ENCODE data around the gene COBLL1.

COBLL1 gene

GRCh38 chr2:164661349-164661748 is 180.3 kb downstream of the COBLL1 start:
- TF ChIP-seq RAD21 (IDR thresholded peaks at IDR 0.05; ENCODE audit: low read depth) (no peak), EP300 (IDR thresholded peaks at IDR 0.05; ENCODE audit: borderline replicate concordance) (no peak), ZBTB7A (IDR thresholded peaks at IDR 0.05; ENCODE audit: low read depth) (no peak), NFIC (IDR thresholded peaks at IDR 0.05) (no peak), CREB1 (IDR thresholded peaks at IDR 0.05; ENCODE audit: low read depth) (no peak), EGR1 (IDR thresholded peaks at IDR 0.05) (no peak), MAX (IDR thresholded peaks at IDR 0.05) (no peak), TAF1 (IDR thresholded peaks at IDR 0.05; ENCODE audit: low read depth) (no peak), REST (IDR thresholded peaks at IDR 0.05; ENCODE audit: low read depth) (no peak), TEAD4 (IDR thresholded peaks at IDR 0.05) (no peak), YY1 (IDR thresholded peaks at IDR 0.05; ENCODE audit: low read depth) (no peak), CEBPB (IDR thresholded peaks at IDR 0.05) (no peak), FOXM1 (IDR thresholded peaks at IDR 0.05; ENCODE audit: borderline replicate concordance, low read depth) (no peak)

- TF ChIP-seq USF1 (IDR thresholded peaks at IDR 0.05), result no peak
- no peak for TF ChIP-seq NFIC (IDR thresholded peaks at IDR 0.05)
- no peak for TF ChIP-seq CREB1 (IDR thresholded peaks at IDR 0.05; ENCODE audit: low read depth)
- TF ChIP-seq REST (IDR thresholded peaks at IDR 0.05; ENCODE audit: low read depth), result no peak
- TF ChIP-seq ZBTB7A (IDR thresholded peaks at IDR 0.05; ENCODE audit: low read depth), result no peak
- TF ChIP-seq RAD21 (IDR thresholded peaks at IDR 0.05; ENCODE audit: low read depth), result no peak
- TF ChIP-seq CEBPB (IDR thresholded peaks at IDR 0.05), result no peak
- no peak for TF ChIP-seq TCF12 (IDR thresholded peaks at IDR 0.05; ENCODE audit: low read depth)
- no peak for TF ChIP-seq MAX (IDR thresholded peaks at IDR 0.05)
- TF ChIP-seq EP300 (IDR thresholded peaks at IDR 0.05; ENCODE audit: borderline replicate concordance), result no peak
- TF ChIP-seq TAF1 (IDR thresholded peaks at IDR 0.05; ENCODE audit: low read depth), result no peak
- TF ChIP-seq FOXM1 (IDR thresholded peaks at IDR 0.05; ENCODE audit: borderline replicate concordance, low read depth), result no peak
- no peak for TF ChIP-seq EGR1 (IDR thresholded peaks at IDR 0.05)
- TF ChIP-seq YY1 (IDR thresholded peaks at IDR 0.05; ENCODE audit: low read depth), result no peak
- no peak for TF ChIP-seq TEAD4 (IDR thresholded peaks at IDR 0.05)
These were observed 184.5 kb downstream of the COBLL1 start for GRCh38 chr2:164657129-164657528.

GRCh38 chr2:164655750-164656149 is 185.9 kb downstream of the COBLL1 start:
- TF ChIP-seq USF1 (IDR thresholded peaks at IDR 0.05) (no peak), RAD21 (IDR thresholded peaks at IDR 0.05; ENCODE audit: low read depth) (peak; percentile 22; the same call in 1 of the 2 replicates)

GRCh38 chr2:164655336-164655735 is 186.3 kb downstream of the COBLL1 start:
- TF ChIP-seq REST (IDR thresholded peaks at IDR 0.05; ENCODE audit: low read depth) (no peak), RAD21 (IDR thresholded peaks at IDR 0.05; ENCODE audit: low read depth) (no peak), YY1 (IDR thresholded peaks at IDR 0.05; ENCODE audit: low read depth) (no peak)

- TF ChIP-seq TCF12 (IDR thresholded peaks at IDR 0.05; ENCODE audit: low read depth) (no peak), NFIC (IDR thresholded peaks at IDR 0.05) (no peak), REST (IDR thresholded peaks at IDR 0.05; ENCODE audit: low read depth) (no peak), EGR1 (IDR thresholded peaks at IDR 0.05) (no peak), TEAD4 (IDR thresholded peaks at IDR 0.05) (no peak), MAX (IDR thresholded peaks at IDR 0.05) (no peak), TAF1 (IDR thresholded peaks at IDR 0.05; ENCODE audit: low read depth) (no peak), RAD21 (IDR thresholded peaks at IDR 0.05; ENCODE audit: low read depth) (no peak), EP300 (IDR thresholded peaks at IDR 0.05; ENCODE audit: borderline replicate concordance) (no peak), USF1 (IDR thresholded peaks at IDR 0.05) (no peak)
These were observed 190.3 kb downstream of the COBLL1 start for GRCh38 chr2:164651361-164651760.

All from Ishikawa (cell line).